ENCODE measurements around the gene PEPD.

DNA sequence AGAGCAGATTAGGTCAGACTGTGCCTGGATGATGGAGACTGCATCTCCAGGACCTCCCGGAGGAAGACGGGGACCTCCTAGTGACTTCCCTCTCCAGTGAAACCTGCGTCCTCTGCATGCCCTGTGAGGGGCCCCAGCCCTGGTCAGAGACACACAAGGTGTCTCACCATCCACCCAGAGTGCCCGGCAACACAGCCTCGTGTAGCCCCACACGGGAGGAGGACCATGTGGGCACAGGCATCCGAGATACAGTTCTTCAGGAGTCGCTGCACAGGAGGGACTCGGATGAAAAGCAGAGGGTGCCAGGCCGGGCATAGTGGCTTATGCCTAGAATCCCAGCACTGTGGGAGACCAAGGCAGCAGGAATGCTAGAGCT is 64.8 kb downstream of the PEPD start:
- TF ChIP-seq ARNT (IDR thresholded peaks at IDR 0.05): no peak
- no peak for TF ChIP-seq FOXA1 (IDR thresholded peaks at IDR 0.05)
- TF ChIP-seq HDGF (IDR thresholded peaks at IDR 0.05; ENCODE audit: borderline replicate concordance): no peak

Data from HEK293T (cell line).